Astrocyte (in vitro differentiated cells and primary cell): Measurements from ENCODE around the gene ZNF112.

Experiments used
- CTCF ChIP-seq: IDR thresholded peaks from 2 replicates; pipeline ENCODE4 v1.5.1; 2011; ENCODE audit warnings: low read depth, mild to moderate bottlenecking, inconsistent platforms, low read length, moderate library complexity; ENCODE audit not compliant: insufficient read depth
- EZH2 ChIP-seq: IDR thresholded peaks from 2 replicates; pipeline ENCODE4 v1.6.1; 2012; ENCODE audit warnings: mild to moderate bottlenecking, low read length, inconsistent platforms; ENCODE audit not compliant: insufficient read depth

GRCh38 chr19:44278181-44278690 is 78.2 kb downstream of the ZNF112 start:
- no peak for TF ChIP-seq CTCF
- no peak for TF ChIP-seq EZH2
